Adipocyte (in vitro differentiated cells): ENCODE measurements around the gene ITGA11.

Source experiments
- DNase-seq: peaks from one replicate; pipeline ENCODE4 v3.0.0-alpha.2; 2015; ENCODE audit warnings: low read depth
- H3K27me3 ChIP-seq: replicated peaks from 2 replicates; pipeline ENCODE4 v1.7.0; 2013; ENCODE audit warnings: mild to moderate bottlenecking, low read length, moderate library complexity; ENCODE audit not compliant: control insufficient read depth, insufficient read depth
- H3K36me3 ChIP-seq: 2 replicates; pipeline ENCODE4 v1.7.0; 2013; ENCODE audit warnings: low read length, mild to moderate bottlenecking, moderate library complexity; ENCODE audit not compliant: control insufficient read depth, insufficient read depth, severe bottlenecking
- H3K4me1 ChIP-seq: 2 replicates; pipeline ENCODE4 v1.7.0; 2013; ENCODE audit warnings: mild to moderate bottlenecking, low read length, moderate library complexity; ENCODE audit not compliant: control insufficient read depth, insufficient read depth
- H3K4me3 ChIP-seq: 2 replicates; pipeline ENCODE4 v1.7.0; 2013; ENCODE audit warnings: mild to moderate bottlenecking, low read length, moderate library complexity
- H3K9ac ChIP-seq: 2 replicates; pipeline ENCODE4 v1.7.0; 2013; ENCODE audit warnings: mild to moderate bottlenecking, low read length, moderate library complexity
- H3K9me3 ChIP-seq: 2 replicates; pipeline ENCODE4 v1.7.0; 2013; ENCODE audit warnings: mild to moderate bottlenecking, low read length, moderate library complexity; ENCODE audit not compliant: control insufficient read depth

ITGA11 gene

GRCh38 chr15:68317281-68318007, 114.5 kb downstream of the ITGA11 start:
- Histone ChIP-seq H3K4me3 (no peak overlapping the region), H3K27me3 (peaks cover 9% of the 10 kb centered on the region), H3K36me3 (no peaks in the 10 kb centered on the region), H3K4me1 (no peaks in the 10 kb centered on the region), H3K9me3 (no peaks in the 10 kb centered on the region), H3K9ac (no peak overlapping the region)
- DNase-seq, result no peak

GRCh38 chr15:68316061-68316804, 115.7 kb downstream of the ITGA11 start:
- Histone ChIP-seq H3K9ac (no peak overlapping the region), H3K36me3 (no peaks in the 10 kb centered on the region), H3K27me3 (peaks cover 4% of the 10 kb centered on the region), H3K4me3 (no peak overlapping the region), H3K9me3 (no peaks in the 10 kb centered on the region), H3K4me1 (no peaks in the 10 kb centered on the region)
- DNase-seq, result no peak

GRCh38 chr15:68315495-68316031, 116.4 kb downstream of the ITGA11 start:
- Histone ChIP-seq H3K9me3 (no peaks in the 10 kb centered on the region), H3K27me3 (peaks cover 4% of the 10 kb centered on the region), H3K4me3 (no peak overlapping the region), H3K9ac (no peak overlapping the region), H3K36me3 (no peaks in the 10 kb centered on the region), H3K4me1 (no peaks in the 10 kb centered on the region)
- no peak for DNase-seq

- Histone ChIP-seq H3K4me1 (no peaks in the 10 kb centered on the region), H3K36me3 (no peaks in the 10 kb centered on the region), H3K4me3 (no peak overlapping the region), H3K9me3 (no peaks in the 10 kb centered on the region), H3K9ac (no peak overlapping the region), H3K27me3 (peaks cover 4% of the 10 kb centered on the region)
- no peak for DNase-seq
Observed at GRCh38 chr15:68315035-68315434, 116.9 kb downstream of the ITGA11 start.

GRCh38 chr15:68314563-68314962, 117.4 kb downstream of the ITGA11 start:
- H3K9me3 ChIP-seq, result no peaks in the 10 kb centered on the region
- DNase-seq, result no peak

GRCh38 chr15:68313501-68314410, 118.2 kb downstream of the ITGA11 start:
- H3K36me3 ChIP-seq, result no peaks in the 10 kb centered on the region
- H3K9me3 ChIP-seq, result no peaks in the 10 kb centered on the region
- no peak overlapping the region for H3K9ac ChIP-seq
- no peak overlapping the region for H3K4me3 ChIP-seq
- peaks cover 6% of the 10 kb centered on the region for H3K4me1 ChIP-seq
- H3K27me3 ChIP-seq, result peaks cover 4% of the 10 kb centered on the region
- no peak for DNase-seq

More at GRCh38 chr15:68314563-68314962, 117.4 kb downstream of the ITGA11 start:
- H3K9ac ChIP-seq, result no peak overlapping the region
- peaks cover 4% of the 10 kb centered on the region for H3K27me3 ChIP-seq
- H3K4me1 ChIP-seq, result no peaks in the 10 kb centered on the region
- no peak overlapping the region for H3K4me3 ChIP-seq
- no peaks in the 10 kb centered on the region for H3K36me3 ChIP-seq

GRCh38 chr15:68312701-68313204, 119.2 kb downstream of the ITGA11 start:
- Histone ChIP-seq H3K36me3 (no peaks in the 10 kb centered on the region), H3K4me3 (no peak overlapping the region), H3K9me3 (no peaks in the 10 kb centered on the region), H3K9ac (no peak overlapping the region), H3K4me1 (peaks cover 7% of the 10 kb centered on the region), H3K27me3 (peaks cover 2% of the 10 kb centered on the region)
- DNase-seq, result peak; percentile 38

- H3K36me3 ChIP-seq, result no peaks in the 10 kb centered on the region
- H3K9ac ChIP-seq, result no peak overlapping the region
- no peak overlapping the region for H3K4me3 ChIP-seq
- no peaks in the 10 kb centered on the region for H3K9me3 ChIP-seq
- DNase-seq, result no peak
- H3K4me1 ChIP-seq, result peaks cover 8% of the 10 kb centered on the region
- no peaks in the 10 kb centered on the region for H3K27me3 ChIP-seq
Observed at GRCh38 chr15:68311859-68312557, 120.0 kb downstream of the ITGA11 start.

GRCh38 chr15:68311464-68311835, 120.5 kb downstream of the ITGA11 start:
- Histone ChIP-seq H3K4me3 (no peak overlapping the region), H3K36me3 (no peaks in the 10 kb centered on the region), H3K4me1 (peaks cover 11% of the 10 kb centered on the region), H3K9ac (no peak overlapping the region), H3K9me3 (no peaks in the 10 kb centered on the region), H3K27me3 (no peaks in the 10 kb centered on the region)
- no peak for DNase-seq

GRCh38 chr15:68310804-68311463, 121.0 kb downstream of the ITGA11 start:
- H3K4me1 ChIP-seq, result peaks cover 11% of the 10 kb centered on the region
- H3K9ac ChIP-seq, result no peak overlapping the region
- no peak overlapping the region for H3K4me3 ChIP-seq
- no peak for DNase-seq
- no peaks in the 10 kb centered on the region for H3K36me3 ChIP-seq
- H3K27me3 ChIP-seq, result no peaks in the 10 kb centered on the region
- H3K9me3 ChIP-seq, result no peaks in the 10 kb centered on the region
